Fibroblast of skin of left biceps (primary cell): Measurements from ENCODE around the gene SYT7.

Source experiments
- DNase-seq, 2 experiments: peaks; one replicate each; pipeline ENCODE4 v3.0.0-alpha.2; 2013; ENCODE audit warnings: low read depth in 2 of 2

SYT7 gene

DNA sequence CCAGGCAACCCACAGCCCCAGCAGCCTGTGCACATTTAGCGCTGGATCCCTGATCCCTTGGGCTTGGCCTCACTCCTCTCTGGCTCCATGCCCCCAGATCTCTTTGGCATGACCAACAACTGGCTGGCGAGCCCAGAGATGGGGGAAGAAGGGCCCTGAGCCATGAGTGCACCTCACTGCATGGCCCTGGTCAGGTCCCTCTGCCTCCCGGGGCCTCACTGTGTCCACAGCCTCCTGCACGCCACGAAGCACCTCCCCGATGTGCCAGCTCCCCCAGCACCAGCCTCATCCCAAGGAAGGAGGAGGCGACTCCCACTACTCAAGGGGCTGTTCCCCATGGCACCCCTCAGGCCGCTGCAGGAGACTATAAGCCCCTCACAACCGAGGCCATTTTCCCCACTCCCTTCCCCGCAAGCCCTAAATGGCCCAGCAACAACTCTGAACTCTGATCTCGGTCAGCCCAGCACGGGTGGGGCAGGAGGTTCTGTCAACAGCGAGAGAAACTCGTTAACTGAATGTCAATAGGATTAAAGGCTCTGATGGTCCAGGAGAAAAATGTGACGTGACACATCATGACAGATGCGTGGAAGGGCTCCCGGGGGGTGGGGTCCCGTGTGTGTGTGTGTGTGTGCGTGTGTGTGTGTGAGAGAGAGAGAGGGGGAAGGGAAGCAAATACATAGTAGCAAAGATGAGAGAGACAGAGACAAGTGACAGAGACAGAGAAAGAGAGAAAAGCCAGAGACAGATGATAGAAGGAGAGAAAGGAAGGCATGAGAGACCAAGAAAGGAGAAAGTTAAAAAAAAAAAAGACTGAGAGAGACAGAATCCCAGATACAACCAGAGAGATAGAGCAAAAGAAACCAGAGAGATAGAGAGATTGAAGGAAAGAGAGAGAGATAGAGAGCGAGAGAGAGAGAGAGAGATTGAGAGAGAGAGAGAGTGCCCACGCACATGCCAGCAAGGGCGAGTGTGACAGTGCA, 28.4 kb upstream of the SYT7 start:
- DNase-seq = no peak

GRCh38 chr11:61607920-61608599, 27.2 kb upstream of the SYT7 start:
- DNase-seq = no peak

GRCh38 chr11:61607426-61607825, 26.6 kb upstream of the SYT7 start:
- DNase-seq = no peak

DNA sequence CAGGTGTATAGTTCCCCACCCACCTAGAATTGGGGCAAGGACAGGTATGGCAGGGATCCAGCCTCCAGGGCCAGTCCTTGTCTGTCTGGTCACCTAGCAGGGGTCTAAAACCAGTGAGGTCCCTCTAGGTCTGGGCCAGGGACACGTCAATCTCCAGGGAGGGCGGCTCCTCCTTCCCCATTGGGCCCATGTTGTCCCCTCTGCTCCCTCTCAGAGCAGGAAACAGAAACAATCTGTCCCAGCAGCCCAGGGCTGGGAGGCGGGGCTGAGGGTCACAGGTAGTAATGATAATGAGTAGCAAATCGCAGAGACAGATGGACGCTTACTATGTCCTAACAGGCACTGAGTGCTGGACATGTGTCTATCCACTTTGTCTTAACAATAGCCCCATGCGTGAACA, 22.8 kb upstream of the SYT7 start:
- DNase-seq = no peak

- DNase-seq = peak; percentile 89
These were observed 22.1 kb upstream of the SYT7 start for GRCh38 chr11:61602775-61603569.

DNA sequence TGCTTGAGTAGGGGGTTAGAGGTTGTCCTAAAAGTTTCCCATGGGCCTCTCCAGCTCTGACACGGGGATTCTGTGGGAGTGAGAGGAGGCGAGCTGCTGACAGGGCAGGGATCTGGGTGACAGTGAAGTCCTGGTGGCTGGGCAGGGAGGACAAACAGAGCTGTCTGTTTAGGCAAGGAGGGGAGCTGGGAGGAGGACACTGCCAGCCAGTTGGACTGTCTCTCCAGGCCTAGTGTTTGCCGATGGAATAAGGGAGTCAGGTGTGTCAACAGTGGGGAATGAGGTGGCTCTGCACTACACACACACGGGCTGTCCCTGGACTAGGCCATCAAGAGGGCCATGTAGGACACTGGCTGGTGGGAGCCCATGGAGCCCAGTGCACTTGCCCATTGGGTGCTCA, 20.6 kb upstream of the SYT7 start:
- DNase-seq = no peak

DNA sequence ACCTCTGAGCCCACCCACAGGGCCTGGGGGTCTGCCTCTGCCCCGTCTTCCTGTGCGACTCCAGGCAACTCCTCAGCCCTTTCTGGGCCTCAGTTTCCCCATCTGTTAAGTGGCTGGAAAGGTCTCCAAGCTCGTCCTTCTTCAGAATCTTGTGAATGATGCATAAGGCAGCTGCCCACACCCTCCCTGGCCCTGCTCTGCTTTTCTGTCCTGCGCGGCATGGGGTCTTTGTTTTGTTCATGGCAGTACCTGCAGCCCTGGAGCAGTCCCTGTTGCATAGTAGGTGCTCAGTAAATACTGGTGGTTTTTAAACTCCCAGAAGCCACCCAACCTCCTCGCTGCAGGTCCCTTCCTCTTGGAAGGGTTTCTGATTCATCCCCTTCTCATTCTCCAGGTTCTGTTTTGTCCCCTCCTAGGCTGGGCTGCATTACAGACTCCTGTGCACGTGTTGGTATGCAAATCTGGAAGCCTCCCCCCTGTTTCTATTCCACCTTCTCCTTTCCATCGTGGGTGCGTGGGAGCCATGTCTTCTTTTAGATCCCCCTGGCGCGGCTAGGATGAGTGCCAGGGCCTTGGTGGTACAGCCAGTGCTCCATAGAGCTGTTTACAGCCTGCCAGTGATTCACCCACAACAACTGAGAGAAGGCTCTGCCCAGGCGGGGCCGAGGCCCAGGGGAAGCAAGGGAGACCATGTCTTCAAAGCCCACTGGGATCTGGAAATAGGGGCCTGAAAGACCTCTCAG, 19.3 kb upstream of the SYT7 start:
- no peak for DNase-seq

- no peak for DNase-seq
These were observed 18.3 kb upstream of the SYT7 start for GRCh38 chr11:61598886-61599868.

GRCh38 chr11:61598374-61598773, 17.5 kb upstream of the SYT7 start:
- no peak for DNase-seq

DNA sequence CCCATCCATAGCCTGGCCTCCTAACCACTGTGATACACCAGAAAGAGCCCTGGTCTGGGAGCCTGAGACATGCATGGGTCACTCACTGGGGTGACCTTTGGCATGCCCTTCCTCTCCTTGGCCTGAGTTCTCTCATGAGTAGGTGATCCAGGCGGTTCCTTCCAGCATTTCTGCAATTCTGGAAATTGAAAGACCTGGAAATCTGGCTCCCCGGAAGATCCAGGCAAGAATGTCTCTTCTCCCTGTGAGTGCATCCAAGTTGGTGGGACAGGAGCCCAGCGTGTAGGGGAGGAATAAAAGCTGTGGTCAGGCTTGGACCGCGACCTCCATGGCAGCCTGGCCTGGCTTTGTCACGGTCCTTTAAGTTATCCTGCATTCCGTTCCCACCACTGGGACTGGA, 16.1 kb upstream of the SYT7 start:
- no peak for DNase-seq

DNA sequence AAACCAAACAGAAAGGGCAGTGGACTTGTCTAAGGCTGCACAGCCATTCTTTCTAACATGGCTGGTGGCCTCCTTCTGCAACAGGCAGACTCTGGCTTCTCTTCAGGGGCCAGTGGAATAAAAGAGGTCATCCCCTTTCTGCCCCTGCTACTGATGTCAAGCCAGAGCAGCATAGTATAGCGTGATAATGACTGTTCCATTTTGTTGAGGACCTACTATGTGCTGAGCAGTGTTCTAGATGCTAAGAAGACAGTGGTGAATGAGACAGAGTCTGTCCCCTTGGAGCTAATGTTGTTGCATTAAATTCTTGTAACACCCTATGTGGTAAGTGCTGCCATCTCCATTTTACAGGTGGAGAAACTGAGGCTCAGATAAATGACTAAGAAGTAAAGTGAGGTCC, 15.7 kb upstream of the SYT7 start:
- DNase-seq = no peak

GRCh38 chr11:61594907-61595257, 14.0 kb upstream of the SYT7 start:
- no peak for DNase-seq

- DNase-seq = no peak
These were observed 12.3 kb upstream of the SYT7 start for GRCh38 chr11:61593151-61593550.

- no peak for DNase-seq
These were observed 11.3 kb upstream of the SYT7 start for GRCh38 chr11:61592176-61592575.

- no peak for DNase-seq
These were observed 9.1 kb upstream of the SYT7 start for GRCh38 chr11:61589961-61590360.

DNA sequence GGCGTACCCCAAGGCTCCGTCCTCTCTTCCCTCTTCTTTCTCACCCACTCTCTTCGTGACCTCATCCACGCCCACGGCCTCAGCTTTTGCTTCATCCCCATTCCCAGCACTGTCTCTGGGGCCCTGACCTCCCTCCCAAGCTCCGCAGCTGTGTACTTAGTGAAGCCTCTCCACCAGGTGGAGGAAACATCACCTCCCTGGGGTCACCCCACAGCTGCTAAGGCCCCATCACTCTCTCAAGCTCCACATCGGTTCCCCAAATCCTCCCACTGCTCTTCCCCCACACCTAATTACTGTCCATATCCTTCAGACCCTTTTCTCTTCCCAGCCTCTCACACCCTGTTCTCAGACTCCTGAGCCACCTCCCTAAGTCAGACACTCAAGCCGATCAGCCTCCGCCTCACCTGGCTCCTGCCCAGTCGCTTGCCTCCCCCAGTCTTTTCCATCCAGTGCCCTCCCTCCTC, 7.9 kb upstream of the SYT7 start:
- DNase-seq = no peak

DNA sequence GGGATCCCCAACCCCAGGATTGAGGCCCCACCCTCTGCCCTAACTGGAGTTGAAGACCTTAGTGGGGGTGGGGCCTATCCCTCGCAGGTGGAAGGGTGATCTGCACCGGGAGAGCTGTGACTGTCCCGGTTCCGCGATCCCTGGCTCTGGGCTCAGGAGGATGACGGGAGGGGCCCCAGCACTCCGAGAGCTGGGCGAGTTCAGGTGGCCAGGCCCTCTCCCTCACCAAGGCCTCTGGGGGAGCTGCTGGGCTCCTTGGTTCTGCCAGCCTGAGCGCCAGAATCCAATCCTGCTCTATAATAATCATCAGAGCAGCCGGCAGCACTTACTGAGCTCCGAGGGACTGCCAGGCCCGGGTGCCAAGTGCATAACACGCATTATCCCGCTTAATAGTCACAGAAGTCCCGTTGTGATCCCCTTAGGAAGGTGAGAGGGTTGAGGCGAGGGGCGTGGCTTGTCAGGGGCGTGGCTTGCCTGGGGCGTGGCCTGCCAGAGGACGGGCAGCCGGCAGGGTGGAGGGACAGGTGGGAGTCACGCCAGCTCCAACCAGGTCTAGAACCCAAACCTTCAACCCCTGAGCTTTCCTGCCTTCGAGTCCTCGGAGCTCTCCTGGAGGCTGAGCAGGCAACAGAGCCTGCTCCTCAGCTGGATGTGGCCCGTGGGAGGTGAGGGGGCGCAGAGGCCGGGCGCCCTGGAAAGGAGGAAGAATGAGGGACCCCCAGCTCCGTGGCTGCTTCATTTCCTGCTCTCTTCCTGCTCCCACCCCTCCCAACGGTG, 7.3 kb upstream of the SYT7 start:
- no peak for DNase-seq

DNA sequence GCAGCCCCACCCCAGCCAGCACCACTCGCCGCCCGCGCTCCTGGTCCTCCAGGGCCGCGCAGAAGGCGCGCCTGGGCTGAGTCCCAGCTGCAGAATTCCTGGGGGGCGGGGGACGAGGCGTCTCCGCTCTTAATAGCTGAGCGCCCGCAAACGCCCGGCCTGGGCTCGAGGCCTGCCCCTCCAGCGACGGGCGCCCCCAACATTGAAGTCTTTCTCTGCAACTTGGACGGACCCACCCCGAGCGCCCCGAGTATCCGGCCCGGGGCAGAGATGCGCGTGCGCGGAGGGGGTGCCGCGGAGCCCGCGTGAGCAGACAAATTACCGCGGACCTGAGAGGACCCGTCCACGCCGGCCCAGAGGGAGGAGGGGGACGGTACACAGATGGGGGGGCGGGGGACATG, 6.7 kb upstream of the SYT7 start:
- no peak for DNase-seq

DNA sequence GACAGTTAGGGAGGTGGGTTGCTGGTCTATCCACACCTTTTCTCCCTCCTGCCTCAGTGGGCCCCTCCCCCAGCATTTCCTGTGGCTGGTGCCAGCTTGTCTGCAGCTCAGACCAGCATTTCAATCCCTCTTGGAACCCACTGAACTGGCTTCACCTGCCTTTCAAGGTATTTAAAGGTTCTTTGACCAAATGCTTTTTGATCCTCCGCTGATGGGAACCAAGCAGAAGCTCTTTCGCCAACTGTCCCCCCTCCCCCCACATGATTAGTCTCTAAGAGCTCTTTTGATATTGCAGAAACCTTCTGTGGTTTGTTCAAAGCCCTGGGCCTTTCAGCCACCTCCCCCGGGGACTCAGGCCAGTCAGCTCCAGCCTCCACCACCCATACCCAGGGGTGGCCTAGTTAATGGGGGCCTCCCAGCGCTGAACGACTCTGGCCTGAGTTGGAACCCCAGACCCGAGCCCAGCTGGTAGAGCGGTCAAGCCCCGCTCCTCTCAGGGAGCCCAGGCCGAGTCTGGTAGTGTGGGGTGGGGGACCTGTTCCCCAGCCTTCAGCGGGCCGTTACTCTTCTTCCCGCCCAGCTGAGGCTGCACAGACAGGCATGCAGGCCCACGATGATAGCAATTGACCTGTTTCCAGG, 6.0 kb upstream of the SYT7 start:
- no peak for DNase-seq
